Germinal center (tissue), 1 donor: ENCODE measurements around the gene FBL.
"Not testable (repeated sequence)": the region's sequence is repeated elsewhere in the genome, so short reads cannot be mapped to it uniquely, and the experiment has no call there.

Experiments used
- DNase-seq: peaks from one replicate; pipeline ENCODE4 v3.0.0; 2012; ENCODE audit warnings: mixed read lengths, low spot score

Gene FBL

DNA sequence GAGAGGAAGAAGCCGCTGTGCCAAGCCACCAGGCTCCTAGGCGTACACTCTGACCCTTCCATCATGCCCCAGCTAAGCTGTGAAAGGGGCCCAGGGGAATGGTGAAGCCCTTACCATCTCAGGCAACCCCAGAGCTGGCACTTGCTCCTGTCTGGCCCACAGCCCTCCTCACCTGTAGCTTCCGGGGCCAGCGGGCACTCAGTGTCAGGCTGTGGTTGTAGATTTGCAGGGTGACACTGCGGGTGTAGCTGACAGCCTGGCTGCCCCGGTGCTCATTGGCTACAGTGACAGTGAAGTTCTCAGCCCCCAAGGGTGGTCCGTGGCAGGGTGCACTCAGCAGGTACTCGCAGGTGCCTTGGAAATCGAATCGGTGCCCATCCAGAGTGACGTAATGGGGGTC lies 30.3 kb upstream of the FBL start:
- DNase-seq: not testable (repeated sequence)

- not testable (repeated sequence) for DNase-seq
Observed at GRCh38 chr19:39875401-39875864, 29.3 kb upstream of the FBL start.

DNA sequence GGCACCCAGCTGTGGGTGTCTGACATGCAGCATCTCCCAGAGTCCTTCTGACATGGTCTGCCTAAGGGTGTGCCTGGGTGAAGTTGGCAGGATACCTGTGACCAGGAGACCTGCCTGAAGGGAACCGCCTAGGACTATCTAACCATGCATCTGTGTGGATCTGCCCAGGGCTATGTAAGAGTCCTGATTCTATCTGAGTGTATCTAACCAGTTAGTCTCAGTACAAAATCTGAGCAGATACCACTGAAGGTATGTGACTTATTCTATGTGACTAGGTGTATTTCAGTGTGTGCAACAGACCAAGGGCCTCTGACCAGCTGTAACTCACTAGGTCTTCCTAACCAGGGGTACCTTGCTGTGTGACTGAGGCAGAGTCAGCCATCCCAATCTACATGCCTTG lies 28.2 kb upstream of the FBL start:
- DNase-seq: no peak

DNA sequence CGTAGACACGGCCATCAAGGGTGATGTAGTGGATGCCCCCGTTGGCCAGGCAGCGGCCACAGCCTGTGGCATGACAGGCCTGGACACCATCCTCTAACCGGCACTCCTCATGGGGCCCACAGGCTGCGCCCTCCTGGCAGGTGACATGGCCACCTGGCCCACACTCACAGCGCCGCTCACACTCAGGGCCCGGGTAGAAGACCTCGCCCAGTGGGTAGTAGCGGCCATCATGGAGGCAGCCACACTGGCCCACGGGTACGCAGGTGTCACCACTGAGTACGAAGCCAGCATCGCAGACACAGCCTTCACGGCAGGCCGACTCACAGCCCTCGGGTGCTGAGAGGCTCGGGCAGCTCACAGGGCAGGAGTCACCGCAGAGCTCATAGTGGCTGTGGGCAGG lies 27.2 kb upstream of the FBL start:
- no peak for DNase-seq

- DNase-seq: no peak
Observed at GRCh38 chr19:39871886-39872866, 26.0 kb upstream of the FBL start.

DNA sequence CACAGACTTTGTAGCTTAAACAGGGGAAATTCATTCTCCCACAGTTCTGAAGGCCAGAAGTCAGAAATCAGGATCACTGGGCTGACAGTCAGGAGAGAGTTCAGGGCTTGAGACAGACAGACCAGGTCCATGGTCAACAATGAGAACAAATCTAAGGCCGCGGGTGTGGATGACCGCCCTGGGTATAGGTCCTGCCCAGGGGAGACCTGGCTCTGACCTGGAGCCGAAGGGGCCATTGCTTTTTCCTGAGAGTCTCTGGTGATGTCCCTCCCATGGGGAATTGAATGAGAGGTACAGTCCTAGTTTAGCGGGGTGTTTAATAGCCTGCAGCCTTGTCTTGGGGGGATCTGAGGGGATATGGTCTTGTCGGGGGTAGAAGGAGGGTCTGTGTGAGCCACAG lies 25.2 kb upstream of the FBL start:
- no peak for DNase-seq

GRCh38 chr19:39870171-39870971 lies 24.2 kb upstream of the FBL start:
- no peak for DNase-seq

DNA sequence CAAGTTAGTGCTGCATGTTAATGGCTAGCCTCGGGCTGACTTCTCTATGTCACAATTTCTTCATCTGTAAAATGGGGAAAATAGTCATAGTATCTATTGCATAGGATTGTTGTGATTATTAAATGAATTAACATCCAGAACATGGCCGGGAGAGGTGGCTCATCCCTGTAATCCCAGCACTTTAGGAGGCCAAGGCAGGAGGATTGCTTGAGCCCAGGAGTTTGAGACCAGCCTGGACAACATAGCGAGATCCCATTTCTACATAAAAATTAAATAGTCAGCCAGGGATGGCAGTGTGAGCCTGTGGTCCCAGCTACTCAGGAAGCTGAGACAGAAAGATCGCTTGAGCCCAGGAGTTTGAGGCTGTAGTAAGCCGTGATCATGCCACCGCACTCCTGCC lies 21.8 kb upstream of the FBL start:
- DNase-seq: no peak

- no peak for DNase-seq
Observed at GRCh38 chr19:39867133-39867532, 21.0 kb upstream of the FBL start.

DNA sequence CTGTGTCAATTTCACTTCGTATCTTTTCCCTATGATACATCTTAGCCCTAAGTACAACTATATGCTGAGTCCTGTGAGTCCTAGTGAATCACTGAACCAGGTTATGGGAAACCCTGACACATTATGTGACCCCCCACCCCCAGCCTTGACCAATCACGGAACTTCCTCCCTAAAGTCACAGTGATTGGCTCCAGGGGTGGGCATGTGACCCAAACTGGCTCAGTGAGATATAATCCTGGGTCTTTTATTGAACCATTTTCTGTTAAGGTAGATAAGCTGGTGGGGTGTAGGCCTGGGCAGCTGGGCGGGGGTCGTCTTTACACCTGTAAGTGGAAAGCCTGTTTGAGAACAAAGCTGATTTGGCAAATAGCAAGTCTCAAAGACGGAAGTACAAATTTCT lies 19.8 kb upstream of the FBL start:
- DNase-seq: no peak

DNA sequence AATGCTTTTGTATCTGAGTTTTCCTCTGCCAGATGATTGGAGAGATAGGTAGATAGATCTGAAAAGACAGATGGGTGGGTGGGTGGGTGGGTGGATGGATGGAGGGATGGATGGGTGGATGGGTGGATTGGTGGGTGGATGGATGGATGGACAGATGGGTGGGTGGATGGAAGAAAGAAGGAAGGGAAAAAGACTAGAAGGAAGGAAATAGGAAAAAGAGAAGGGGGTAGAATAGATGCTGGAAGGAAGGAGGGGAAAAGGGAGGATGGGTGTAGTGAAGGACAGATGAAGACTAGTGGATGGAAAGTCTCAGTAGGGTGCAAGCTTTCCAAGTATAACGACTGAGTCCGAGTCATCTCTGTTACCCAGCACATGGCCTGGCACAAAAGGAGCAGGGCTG lies 19.0 kb upstream of the FBL start:
- no peak for DNase-seq

GRCh38 chr19:39864118-39864517 lies 17.9 kb upstream of the FBL start:
- no peak for DNase-seq

DNA sequence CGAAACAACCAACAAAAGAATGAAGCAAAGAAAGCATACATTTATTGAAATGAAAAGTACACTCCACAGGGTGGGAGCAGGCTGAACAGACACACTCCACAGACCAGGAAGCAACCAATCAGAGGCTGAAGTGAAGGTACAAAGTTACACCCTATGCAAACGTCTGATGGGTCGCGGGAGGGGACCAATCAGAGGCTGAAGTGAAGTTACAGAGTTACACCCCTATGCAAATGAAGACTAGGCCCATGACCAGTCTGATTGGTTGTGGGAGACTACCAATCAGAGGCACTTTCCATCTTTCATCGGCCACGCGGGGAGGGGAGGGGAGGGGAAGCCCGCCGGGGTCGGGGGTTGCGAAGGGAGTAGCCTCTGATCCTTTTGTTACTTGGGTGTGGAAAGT lies 12.4 kb upstream of the FBL start:
- no peak for DNase-seq

- no peak for DNase-seq
Observed at GRCh38 chr19:39852882-39853281, 6.7 kb upstream of the FBL start.

GRCh38 chr19:39850892-39851291 lies 4.7 kb upstream of the FBL start:
- DNase-seq: no peak

- DNase-seq: no peak
Observed at GRCh38 chr19:39848392-39848791, 2.2 kb upstream of the FBL start.

DNA sequence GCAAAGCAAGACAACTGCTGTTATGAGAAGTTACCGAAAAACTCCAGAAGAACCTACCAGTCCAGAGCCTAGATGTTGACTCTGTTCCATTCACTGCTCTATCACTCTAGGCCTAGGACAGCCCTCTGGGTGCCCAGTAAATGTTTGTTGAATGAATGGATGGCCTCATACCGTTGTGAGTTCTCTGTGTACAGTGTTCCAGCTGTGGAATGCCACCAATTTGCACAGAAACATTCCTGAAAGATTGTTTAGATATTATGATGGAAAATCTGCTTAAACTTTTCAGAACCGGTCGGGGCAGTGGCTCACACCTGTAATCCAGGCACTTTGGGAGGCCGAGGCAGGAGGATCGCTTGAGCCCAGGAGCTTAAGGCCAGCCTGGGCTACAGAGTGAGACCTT lies 1.3 kb upstream of the FBL start:
- no peak for DNase-seq

DNA sequence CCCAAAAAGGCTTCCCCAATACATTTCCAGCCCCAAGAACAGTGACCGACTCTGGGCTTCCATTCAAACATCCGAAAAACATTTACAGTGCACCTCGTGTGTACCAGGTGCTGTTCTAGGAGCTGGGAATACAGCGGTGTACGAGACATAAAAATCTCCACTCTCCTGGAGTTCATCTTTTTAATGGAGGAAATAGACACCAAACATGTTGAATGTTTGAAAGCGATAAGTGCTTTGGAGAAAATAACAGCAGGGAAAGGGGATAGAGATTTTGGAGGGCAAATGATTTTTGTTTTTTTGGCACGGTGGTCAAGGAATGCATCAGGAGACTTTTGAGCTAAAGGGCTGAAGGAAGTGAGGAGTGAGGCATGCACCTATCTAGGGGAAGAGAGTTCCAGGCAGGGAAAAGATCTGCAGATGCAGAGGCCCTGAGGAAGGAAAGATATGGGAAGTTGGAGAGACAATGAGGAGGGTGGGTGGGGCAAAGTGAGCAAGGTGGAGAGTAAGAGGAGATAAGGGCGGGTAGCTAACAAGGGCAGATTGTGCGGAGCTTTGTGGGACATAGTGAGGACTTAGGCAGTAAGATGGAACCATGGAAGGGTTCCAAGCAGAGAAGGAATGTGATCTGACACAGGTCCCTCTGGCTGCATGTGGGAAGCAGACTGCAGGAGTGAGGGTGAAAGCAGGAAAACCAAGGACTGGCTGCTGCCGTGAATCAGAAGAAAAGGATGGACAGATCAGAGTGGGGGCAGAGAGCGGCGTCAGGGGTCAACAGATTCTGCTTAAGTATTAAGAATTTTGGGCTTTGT lies 703 bp upstream of the FBL start:
- DNase-seq: no peak

DNA sequence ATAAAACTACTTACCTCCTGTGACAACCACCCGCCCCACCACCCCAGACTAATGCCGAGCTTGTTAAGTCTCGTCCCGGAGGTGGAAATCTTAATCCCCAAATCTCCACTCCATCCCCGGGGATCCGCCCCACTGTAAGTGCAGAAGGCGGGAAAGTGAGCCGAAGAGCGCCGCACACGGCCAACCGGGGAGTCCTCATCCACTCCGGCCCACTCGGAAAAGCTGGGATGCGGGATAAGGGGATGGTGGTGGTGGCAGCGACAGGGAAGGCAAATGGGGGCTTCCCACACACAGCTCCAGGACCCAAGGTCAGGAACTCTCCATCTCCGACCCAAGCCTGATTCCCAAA lies 621 bp downstream of the FBL start:
- no peak for DNase-seq

DNA sequence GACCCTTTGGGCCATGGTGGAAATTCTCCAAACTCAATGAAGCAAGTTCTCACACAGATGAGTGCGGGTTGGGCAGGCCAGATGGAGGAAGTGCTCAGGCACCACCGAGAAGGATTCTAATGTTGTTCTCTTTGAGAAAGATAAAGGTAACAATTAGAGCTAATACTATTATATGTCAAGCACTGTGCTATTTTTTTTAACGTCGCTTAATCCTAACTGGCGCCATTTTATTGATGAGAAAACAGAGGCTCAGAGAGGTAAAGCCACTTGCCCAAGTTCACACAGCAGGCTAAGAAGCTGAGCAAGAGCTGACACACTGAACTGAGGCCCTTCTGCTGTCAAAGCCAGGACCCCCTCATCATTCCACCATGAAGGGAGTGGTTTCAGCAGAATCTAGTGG lies 1.0 kb downstream of the FBL start:
- DNase-seq: no peak

DNA sequence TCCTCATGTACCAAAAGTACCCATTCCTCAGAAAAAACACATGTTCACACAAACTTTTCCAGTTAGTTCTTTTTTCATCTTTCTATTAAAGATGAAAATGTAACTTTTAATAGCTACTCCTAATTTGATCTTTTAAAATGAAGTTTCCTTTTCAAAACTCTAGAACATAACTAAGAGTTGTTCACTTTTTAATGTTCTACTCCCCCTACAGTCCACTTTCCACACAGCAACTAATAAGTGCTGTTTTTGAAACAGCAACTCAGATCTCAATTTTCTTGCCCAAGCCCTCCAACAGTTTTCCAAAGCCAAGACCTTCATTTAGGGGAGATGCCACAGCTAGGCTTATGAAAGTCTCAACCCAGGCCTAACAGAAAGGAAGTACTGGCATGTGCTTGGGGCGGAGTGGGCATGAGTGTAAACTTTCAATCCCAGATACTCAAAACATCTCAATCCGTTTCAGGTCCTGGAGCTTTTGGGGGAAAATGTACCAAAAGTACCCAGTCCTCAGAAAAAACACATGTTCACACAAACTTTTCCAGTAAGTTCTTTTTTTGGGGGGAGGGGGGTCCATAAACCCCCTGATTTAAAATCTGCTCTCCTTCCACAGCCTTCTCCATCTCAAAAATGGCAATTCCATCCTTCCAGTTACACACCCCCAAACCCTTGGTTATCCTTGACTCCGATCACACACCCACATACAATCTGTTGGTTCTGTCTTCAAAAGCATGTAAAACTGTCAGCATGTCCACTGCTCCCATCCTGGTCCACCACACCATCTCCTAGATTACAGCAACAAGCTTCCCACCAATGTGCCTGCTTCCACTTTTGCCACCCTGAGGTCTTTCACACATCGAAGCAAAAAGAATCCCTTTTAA lies 2.0 kb downstream of the FBL start:
- peak; percentile 54 for DNase-seq
